ENCODE results near the gene CTAG2. TPM values are rescaled to one million over a fixed set of nuclear protein-coding genes. Genes with fewer than 3 reads are reported as not detected.

CTAG2 gene
- total RNA-seq, 1 donor from 2014 or later = not detected

GRCh38 chrX:154661899-154662298, 8.5 kb upstream of the CTAG2 start:
- ChIA-PET POLR2A (interaction anchor here (0.7 kb wide), 1 partner anchor 90 kb away, joined by 3 read pairs; no protein-coding TSS in a partner anchor), CTCF (no interaction called here)
- Mint-ChIP-seq H3K9me3 (no peaks in the 10 kb centered on the region), H3K27ac (peak overlapping the region; percentile 53), H3K4me1 (peaks cover 22% of the 10 kb centered on the region), H3K36me3 (ENCODE audit: low read depth) (no peaks in the 10 kb centered on the region), H3K27me3 (no peaks in the 10 kb centered on the region), H3K4me3 (peak overlapping the region; percentile 35)
- DNase-seq (no peak), ATAC-seq (ENCODE audit: low read depth) (peak; percentile 31)
- TF ChIP-seq CTCF (IDR thresholded peaks at IDR 0.05) = no peak
- intact Hi-C loops (cut with micrococcal nuclease) = no loop called here

GRCh38 chrX:154661170-154661569, 7.8 kb upstream of the CTAG2 start:
- Mint-ChIP-seq H3K4me1 (peaks cover 22% of the 10 kb centered on the region), H3K27me3 (no peaks in the 10 kb centered on the region), H3K27ac (peak overlapping the region; percentile 71), H3K9me3 (no peaks in the 10 kb centered on the region), H3K36me3 (ENCODE audit: low read depth) (no peaks in the 10 kb centered on the region), H3K4me3 (peak overlapping the region; percentile 24)
- DNase-seq (no peak), ATAC-seq (ENCODE audit: low read depth) (peak; percentile 40)
- CTCF ChIA-PET = no interaction called here
- intact Hi-C loops (cut with micrococcal nuclease) = no loop called here
- TF ChIP-seq CTCF (IDR thresholded peaks at IDR 0.05) = no peak
- POLR2A ChIA-PET = interaction anchor here (0.7 kb wide), 1 partner anchor 90 kb away, joined by 3 read pairs; no protein-coding TSS in a partner anchor

GRCh38 chrX:154660541-154660940, 7.2 kb upstream of the CTAG2 start:
- Mint-ChIP-seq H3K4me3 (no peak overlapping the region), H3K36me3 (ENCODE audit: low read depth) (no peaks in the 10 kb centered on the region), H3K27ac (no peak overlapping the region), H3K9me3 (no peaks in the 10 kb centered on the region), H3K4me1 (peaks cover 18% of the 10 kb centered on the region), H3K27me3 (no peaks in the 10 kb centered on the region)
- no peak for ATAC-seq (ENCODE audit: low read depth)
- intact Hi-C loops (cut with micrococcal nuclease) = no loop called here
- POLR2A ChIA-PET = no interaction called here
- no peak for DNase-seq
- TF ChIP-seq CTCF (IDR thresholded peaks at IDR 0.05) = no peak
- CTCF ChIA-PET = no interaction called here

- no peaks in the 10 kb centered on the region for H3K9me3 Mint-ChIP-seq
- H3K4me1 Mint-ChIP-seq = peaks cover 18% of the 10 kb centered on the region
- POLR2A ChIA-PET = no interaction called here
- CTCF ChIA-PET = no interaction called here
- DNase-seq (no peak), ATAC-seq (ENCODE audit: low read depth) (no peak)
- intact Hi-C loops (cut with micrococcal nuclease) = no loop called here
- H3K27me3 Mint-ChIP-seq = no peaks in the 10 kb centered on the region
- H3K36me3 Mint-ChIP-seq (ENCODE audit: low read depth) = no peaks in the 10 kb centered on the region
- TF ChIP-seq CTCF (IDR thresholded peaks at IDR 0.05) = no peak
- H3K4me3 Mint-ChIP-seq = no peak overlapping the region
- no peak overlapping the region for H3K27ac Mint-ChIP-seq
Measured at GRCh38 chrX:154658957-154659356, 5.6 kb upstream of the CTAG2 start.

GRCh38 chrX:154658187-154658586, 4.8 kb upstream of the CTAG2 start:
- ChIA-PET POLR2A (no interaction called here), CTCF (no interaction called here)
- Mint-ChIP-seq H3K36me3 (ENCODE audit: low read depth) (no peaks in the 10 kb centered on the region), H3K4me3 (no peak overlapping the region), H3K9me3 (no peaks in the 10 kb centered on the region), H3K27me3 (no peaks in the 10 kb centered on the region), H3K27ac (no peak overlapping the region), H3K4me1 (peaks cover 18% of the 10 kb centered on the region)
- ATAC-seq (ENCODE audit: low read depth) (no peak), DNase-seq (no peak)
- intact Hi-C loops (cut with micrococcal nuclease) = no loop called here
- TF ChIP-seq CTCF (IDR thresholded peaks at IDR 0.05) = no peak
